SK-N-SH treated with all-trans-retinoic acid at 6 μM for 48 hours (cell line): ENCODE measurements around the gene SEPTIN8.

Experiments used
- ATAC-seq: fragments of 200-7000 bp; cut with Tn5 transposase; 3 replicates; pipeline ENCODE4 v1.9.1; 2020; ENCODE audit warnings: mild to moderate bottlenecking, moderate library complexity
- ARNTL ChIP-seq: fragments of 450-650 bp; formaldehyde crosslinking; IDR thresholded peaks from 2 replicates; pipeline ENCODE4 v1.5.0; 2020; ENCODE audit warnings: low read depth, mild to moderate bottlenecking, moderate library complexity, borderline replicate concordance
- BACH2 ChIP-seq: fragments of 250-450 bp; sonication (Bioruptor Pico); IDR thresholded peaks from 2 replicates; pipeline ENCODE4 v1.9.0; 2021; ENCODE audit warnings: mild to moderate bottlenecking, borderline replicate concordance
- CREB5 ChIP-seq: fragments of 250-450 bp; sonication (Bioruptor Pico); IDR thresholded peaks from 2 replicates; pipeline ENCODE4 v1.5.1; 2020; ENCODE audit warnings: low read depth, mild to moderate bottlenecking, moderate library complexity
- CSDC2 ChIP-seq: fragments of 250-450 bp; sonication (Bioruptor Pico); IDR thresholded peaks from 2 replicates; pipeline ENCODE4 v1.5.0; 2020; ENCODE audit warnings: mild to moderate bottlenecking, moderate library complexity
- ESRRG ChIP-seq: fragments of 250-450 bp; sonication (Bioruptor Pico); IDR thresholded peaks from 2 replicates; pipeline ENCODE4 v1.6.1; 2021; ENCODE audit warnings: mild to moderate bottlenecking
- GLIS3 ChIP-seq: fragments of 250-450 bp; sonication (Bioruptor Pico); IDR thresholded peaks from 2 replicates; pipeline ENCODE4 v1.5.0; 2020; ENCODE audit warnings: mild to moderate bottlenecking, moderate library complexity
- OSR1 ChIP-seq: fragments of 250-450 bp; sonication (Bioruptor Pico); IDR thresholded peaks from 2 replicates; pipeline ENCODE4 v1.8.0; 2022; ENCODE audit warnings: moderate library complexity, mild to moderate bottlenecking, inconsistent platforms
- PPARA ChIP-seq: fragments of 250-450 bp; sonication (Bioruptor Pico); IDR thresholded peaks from 2 replicates; pipeline ENCODE4 v1.5.0; 2020; ENCODE audit warnings: mild to moderate bottlenecking, borderline replicate concordance
- SNAI2 ChIP-seq: fragments of 250-450 bp; sonication (Bioruptor Pico); IDR thresholded peaks from 2 replicates; pipeline ENCODE4 v1.5.0; 2020; ENCODE audit warnings: mild to moderate bottlenecking, moderate library complexity
- TCF4 ChIP-seq: fragments of 250-450 bp; sonication (Bioruptor Pico); IDR thresholded peaks from 2 replicates; pipeline ENCODE4 v1.8.0; 2021; ENCODE audit warnings: mild to moderate bottlenecking, moderate library complexity, borderline replicate concordance
- TOX ChIP-seq: fragments of 250-450 bp; sonication (Bioruptor Pico); IDR thresholded peaks from 2 replicates; pipeline ENCODE4 v1.8.0; 2021; ENCODE audit warnings: mild to moderate bottlenecking, moderate library complexity, borderline replicate concordance
- TSHZ2 ChIP-seq: fragments of 250-450 bp; sonication (Bioruptor Pico); IDR thresholded peaks from 2 replicates; pipeline ENCODE4 v1.5.0; 2020; ENCODE audit warnings: mild to moderate bottlenecking, moderate library complexity
- ZC3H10 ChIP-seq: fragments of 250-450 bp; sonication (Bioruptor Pico); IDR thresholded peaks from 2 replicates; pipeline ENCODE4 v1.5.1; 2021; ENCODE audit warnings: mild to moderate bottlenecking, moderate library complexity
- ZFP3 ChIP-seq: fragments of 250-450 bp; sonication (Bioruptor Pico); IDR thresholded peaks from 2 replicates; pipeline ENCODE4 v1.5.0; 2020; ENCODE audit warnings: mild to moderate bottlenecking, moderate library complexity
- ZFP30 ChIP-seq: fragments of 450-650 bp; formaldehyde crosslinking; IDR thresholded peaks from 2 replicates; pipeline ENCODE4 v1.5.0; 2022; ENCODE audit warnings: mild to moderate bottlenecking, moderate library complexity
- ZNF565 ChIP-seq: fragments of 450-650 bp; formaldehyde crosslinking; conservative IDR thresholded peaks from 2 replicates; pipeline ENCODE4 v1.5.0; 2020; ENCODE audit warnings: low read depth, mild to moderate bottlenecking, moderate library complexity
- ZNF70 ChIP-seq: fragments of 450-650 bp; formaldehyde crosslinking; IDR thresholded peaks from 2 replicates; pipeline ENCODE4 v1.5.0; 2020; ENCODE audit warnings: mild to moderate bottlenecking, moderate library complexity
- ZNF8 ChIP-seq: fragments of 450-650 bp; formaldehyde crosslinking; IDR thresholded peaks from 2 replicates; pipeline ENCODE4 v1.5.0; 2020; ENCODE audit warnings: mild to moderate bottlenecking, moderate library complexity
- TF ChIP-seq, protein P1 (sequence below): fragments of 250-450 bp; sonication (Bioruptor Pico); IDR thresholded peaks from 2 replicates; pipeline ENCODE4 v1.5.1; 2021; ENCODE audit warnings: mild to moderate bottlenecking, moderate library complexity

The SEPTIN8 gene

DNA sequence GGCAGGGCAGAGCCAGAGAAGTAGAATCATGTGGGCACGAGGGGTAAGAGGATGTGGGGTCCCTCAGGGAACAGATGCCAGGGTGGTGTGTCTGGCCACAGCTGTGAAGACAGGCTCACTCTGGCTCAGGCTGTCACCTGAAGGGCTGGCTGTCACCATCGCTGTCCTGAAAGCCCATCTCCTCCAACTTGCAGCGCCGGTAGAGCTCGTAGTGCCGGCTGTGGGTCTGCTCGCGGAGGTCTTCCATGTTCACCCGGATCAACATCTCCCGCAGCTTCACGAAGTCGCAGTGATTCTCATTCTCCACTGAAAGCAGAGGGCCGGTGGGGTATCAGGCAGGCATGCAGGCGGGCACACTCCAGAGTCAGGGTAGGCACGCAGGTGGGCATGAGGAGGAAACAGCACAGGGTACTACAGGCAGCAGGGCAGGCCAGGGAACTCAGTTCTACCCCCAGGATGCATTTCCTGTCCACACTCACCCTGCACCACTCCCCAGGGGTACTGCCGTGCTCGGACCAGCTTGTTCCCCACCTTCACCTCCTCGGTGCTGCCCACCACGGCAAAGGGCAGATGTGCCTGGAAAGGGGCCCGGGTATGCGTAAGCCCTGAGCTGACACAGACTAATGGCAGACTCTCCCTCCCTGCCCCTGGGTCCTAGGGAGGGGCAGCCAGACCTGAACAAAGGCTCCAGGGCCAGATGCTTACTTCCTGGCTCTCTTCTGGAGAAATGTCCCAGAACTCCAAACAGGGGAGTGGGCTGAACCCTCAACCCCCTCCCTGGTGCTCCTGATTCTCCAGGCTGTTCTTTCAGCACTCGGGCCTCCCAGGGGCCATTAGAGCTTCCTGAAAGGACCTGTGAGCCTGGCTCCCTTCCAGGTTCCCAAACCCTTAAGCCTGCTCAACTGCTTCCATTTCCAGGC, 15.5 kb downstream of the SEPTIN8 start:
- TF ChIP-seq BACH2 (CRISPR knock-in tag) (no peak), ZFP3 (CRISPR knock-in tag) (no peak), CREB5 (CRISPR knock-in tag) (no peak), ESRRG (CRISPR knock-in tag) (no peak), TSHZ2 (CRISPR knock-in tag) (no peak), ZNF70 (CRISPR knock-in tag) (no peak), CSDC2 (CRISPR knock-in tag) (no peak), TCF4 (no peak), ZNF565 (CRISPR knock-in tag) (no peak), OSR1 (CRISPR knock-in tag) (no peak), ZFP30 (CRISPR knock-in tag) (no peak), ZC3H10 (no peak)
- TF ChIP-seq, protein P1, sequence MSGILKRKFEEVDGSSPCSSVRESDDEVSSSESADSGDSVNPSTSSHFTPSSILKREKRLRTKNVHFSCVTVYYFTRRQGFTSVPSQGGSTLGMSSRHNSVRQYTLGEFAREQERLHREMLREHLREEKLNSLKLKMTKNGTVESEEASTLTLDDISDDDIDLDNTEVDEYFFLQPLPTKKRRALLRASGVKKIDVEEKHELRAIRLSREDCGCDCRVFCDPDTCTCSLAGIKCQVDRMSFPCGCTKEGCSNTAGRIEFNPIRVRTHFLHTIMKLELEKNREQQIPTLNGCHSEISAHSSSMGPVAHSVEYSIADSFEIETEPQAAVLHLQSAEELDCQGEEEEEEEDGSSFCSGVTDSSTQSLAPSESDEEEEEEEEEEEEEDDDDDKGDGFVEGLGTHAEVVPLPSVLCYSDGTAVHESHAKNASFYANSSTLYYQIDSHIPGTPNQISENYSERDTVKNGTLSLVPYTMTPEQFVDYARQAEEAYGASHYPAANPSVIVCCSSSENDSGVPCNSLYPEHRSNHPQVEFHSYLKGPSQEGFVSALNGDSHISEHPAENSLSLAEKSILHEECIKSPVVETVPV (CRISPR knock-in tag), result no peak
- TF ChIP-seq, all 23 proteins: peak for 0
- no peak for ATAC-seq

- ATAC-seq, result no peak
- TF ChIP-seq OSR1 (CRISPR knock-in tag), result no peak
- no peak for TF ChIP-seq TCF4
- no peak for TF ChIP-seq ARNTL (CRISPR knock-in tag)
- TF ChIP-seq ESRRG (CRISPR knock-in tag), result no peak
- no peak for TF ChIP-seq PPARA (CRISPR knock-in tag)
- no peak for TF ChIP-seq ZFP3 (CRISPR knock-in tag)
- no peak for TF ChIP-seq TSHZ2 (CRISPR knock-in tag)
- no peak for TF ChIP-seq CREB5 (CRISPR knock-in tag)
- TF ChIP-seq BACH2 (CRISPR knock-in tag), result no peak
- no peak for TF ChIP-seq SNAI2 (CRISPR knock-in tag)
- no peak for TF ChIP-seq TOX (CRISPR knock-in tag)
- TF ChIP-seq ZNF8 (CRISPR knock-in tag), result no peak
- no peak for TF ChIP-seq GLIS3 (CRISPR knock-in tag)
- no peak for TF ChIP-seq ZC3H10
These were observed 16.3 kb downstream of the SEPTIN8 start for GRCh38 chr5:132760601-132761317.
